HEK293 (cell line): ENCODE measurements around the gene SLC9A2.

Experiments
- CTCF ChIA-PET: fragments of 350-600 bp; formaldehyde crosslinking; extraction: SDS; loops from one replicate; lab custom pipeline; 2021; ENCODE audit warnings: antibody characterized with exemption; lab: Yijun Ruan, JAX
- POLR2A ChIA-PET: fragments of 300-600 bp; formaldehyde crosslinking; extraction: SDS; loops from one replicate; lab custom pipeline; 2020; ENCODE audit warnings: antibody characterized with exemption, inconsistent platforms; lab: Yijun Ruan, JAX
- H3K27ac ChIP-seq: fragments of 200-500 bp; sonication (Bioruptor generic); 2 replicates; pipeline ENCODE4 v1.5.1; 2014; ENCODE audit warnings: low read depth, low read length, control low read depth, inconsistent platforms; ENCODE audit errors: extremely low read depth
- H3K36me3 ChIP-seq, 2 experiments: fragments of 200-500 bp in 1 of 2; sonication (Bioruptor generic) in 1 of 2; 1 replicate in 1 of 2; 2 replicates in 1 of 2; pipeline ENCODE4 v1.5.1; 2014 to 2017; ENCODE audit warnings: inconsistent platforms in 2 of 2, low read length in 2 of 2; ENCODE audit not compliant: control insufficient read depth in 2 of 2, insufficient read depth in 1 of 2
- H3K4me1 ChIP-seq: fragments of 200-500 bp; sonication (Bioruptor generic); 2 replicates; pipeline ENCODE4 v1.5.1; 2014; ENCODE audit warnings: mild to moderate bottlenecking, low read length, inconsistent platforms; ENCODE audit not compliant: control insufficient read depth, insufficient read depth
- H3K4me3 ChIP-seq: 2 replicates; pipeline ENCODE4 v1.5.1; 2011; ENCODE audit warnings: low read depth, mild to moderate bottlenecking, control low read depth, low read length, moderate library complexity
- H3K9me3 ChIP-seq: fragments of 200-500 bp; sonication (Bioruptor generic); 2 replicates; pipeline ENCODE4 v1.5.1; 2014; ENCODE audit warnings: low read depth, low read length, inconsistent platforms; ENCODE audit not compliant: control insufficient read depth, insufficient read depth
- AEBP2 ChIP-seq: fragments of 450-650 bp; formaldehyde crosslinking; IDR thresholded peaks from 2 replicates; pipeline ENCODE4 v1.5.1; 2016; ENCODE audit warnings: missing biosample characterization, missing genetic modification characterization, borderline replicate concordance
- ATF2 ChIP-seq: fragments of 450-650 bp; formaldehyde crosslinking; IDR thresholded peaks from 2 replicates; pipeline ENCODE4 v1.5.1; 2016; ENCODE audit warnings: missing biosample characterization, missing genetic modification characterization, low read depth
- FEZF1 ChIP-seq: fragments of 450-650 bp; formaldehyde crosslinking; IDR thresholded peaks from 2 replicates; pipeline ENCODE4 v1.5.1; 2016; ENCODE audit warnings: missing biosample characterization, missing genetic modification characterization
- GLI2 ChIP-seq: fragments of 450-650 bp; formaldehyde crosslinking; IDR thresholded peaks from 2 replicates; pipeline ENCODE4; 2017; ENCODE audit warnings: missing biosample characterization, missing genetic modification characterization, low read depth, borderline replicate concordance
- GLI4 ChIP-seq: fragments of 450-650 bp; formaldehyde crosslinking; IDR thresholded peaks from 2 replicates; pipeline ENCODE4 v1.5.1; 2016; ENCODE audit warnings: missing biosample characterization, missing genetic modification characterization
- KLF16 ChIP-seq: fragments of 450-650 bp; formaldehyde crosslinking; IDR thresholded peaks from 2 replicates; pipeline ENCODE4 v1.5.1; 2017; ENCODE audit warnings: missing biosample characterization, missing genetic modification characterization
- PBX3 ChIP-seq: sonication (generic); formaldehyde crosslinking; IDR thresholded peaks from 2 replicates; pipeline ENCODE4 v1.8.1; 2022; ENCODE audit warnings: mild to moderate bottlenecking, moderate library complexity, missing genetic modification reagents
- ZBTB10 ChIP-seq: fragments of 450-650 bp; formaldehyde crosslinking; IDR thresholded peaks from 2 replicates; pipeline ENCODE4 v1.5.1; 2016; ENCODE audit warnings: missing biosample characterization, missing genetic modification characterization
- ZBTB44 ChIP-seq: fragments of 450-650 bp; IDR thresholded peaks from 2 replicates; pipeline ENCODE4 v1.5.1; 2018; ENCODE audit warnings: missing biosample characterization, mild to moderate bottlenecking, missing genetic modification characterization
- ZBTB6 ChIP-seq: fragments of 450-650 bp; formaldehyde crosslinking; IDR thresholded peaks from 2 replicates; pipeline ENCODE4 v1.5.1; 2017; ENCODE audit warnings: missing biosample characterization, missing genetic modification characterization
- ZNF2 ChIP-seq: fragments of 450-650 bp; formaldehyde crosslinking; IDR thresholded peaks from 2 replicates; pipeline ENCODE4 v1.5.1; 2016; ENCODE audit warnings: missing biosample characterization, missing genetic modification characterization
- ZNF223 ChIP-seq: fragments of 450-650 bp; formaldehyde crosslinking; IDR thresholded peaks from 2 replicates; pipeline ENCODE4 v1.5.1; 2016; ENCODE audit warnings: missing biosample characterization, missing genetic modification characterization
- ZNF335 ChIP-seq: fragments of 450-650 bp; formaldehyde crosslinking; conservative IDR thresholded peaks from 2 replicates; pipeline ENCODE4 v1.5.1; 2016; ENCODE audit warnings: missing biosample characterization, missing genetic modification characterization
- ZNF423 ChIP-seq: fragments of 450-650 bp; formaldehyde crosslinking; IDR thresholded peaks from 2 replicates; pipeline ENCODE4 v1.5.1; 2016; ENCODE audit warnings: missing biosample characterization, missing genetic modification characterization
- ZNF514 ChIP-seq: fragments of 450-650 bp; formaldehyde crosslinking; IDR thresholded peaks from 2 replicates; pipeline ENCODE4 v1.5.1; 2016; ENCODE audit warnings: missing biosample characterization, missing genetic modification characterization
- ZNF521 ChIP-seq: fragments of 450-650 bp; formaldehyde crosslinking; IDR thresholded peaks from 2 replicates; pipeline ENCODE4 v1.5.1; 2017; ENCODE audit warnings: missing biosample characterization, mild to moderate bottlenecking, missing genetic modification characterization
- ZNF626 ChIP-seq: fragments of 450-650 bp; sonication (Bioruptor Pico); formaldehyde crosslinking; IDR thresholded peaks from 2 replicates; pipeline ENCODE4 v1.5.1; 2018; ENCODE audit warnings: missing biosample characterization, missing genetic modification characterization, inconsistent platforms
- ZNF639 ChIP-seq: fragments of 450-650 bp; formaldehyde crosslinking; IDR thresholded peaks from 2 replicates; pipeline ENCODE4 v1.5.1; 2016; ENCODE audit warnings: missing biosample characterization, missing genetic modification characterization
- ZNF654 ChIP-seq: fragments of 450-650 bp; formaldehyde crosslinking; IDR thresholded peaks from 2 replicates; pipeline ENCODE4 v1.5.1; 2016; ENCODE audit warnings: low read depth, missing biosample characterization, missing genetic modification characterization
- ZNF660 ChIP-seq: fragments of 450-650 bp; IDR thresholded peaks from 2 replicates; pipeline ENCODE4 v1.5.1; 2018; ENCODE audit warnings: missing biosample characterization, mild to moderate bottlenecking, missing genetic modification characterization

Gene SLC9A2

GRCh38 chr2:102594445-102595016 is 24.8 kb upstream of the SLC9A2 start (continued):
- no peak for TF ChIP-seq ZNF654 (tag by site-specific recombination)
- no peak for TF ChIP-seq ZBTB44 (tag by site-specific recombination)
- no peak for TF ChIP-seq AEBP2
- no peak for TF ChIP-seq ZNF626 (tag by site-specific recombination)
- no peak for TF ChIP-seq ZNF223

- ChIA-PET CTCF (no interaction called here), POLR2A (no interaction called here)
- no peak overlapping the region for H3K4me3 ChIP-seq
- no peaks in the 10 kb centered on the region for H3K4me1 ChIP-seq
- no peaks in the 10 kb centered on the region for H3K36me3 ChIP-seq
- no peaks in the 10 kb centered on the region for H3K9me3 ChIP-seq
- H3K27ac ChIP-seq = no peak overlapping the region
- TF ChIP-seq ZNF521 (tag by site-specific recombination) (no peak), ZNF423 (no peak), ZNF660 (tag by site-specific recombination) (no peak), GLI2 (tag by site-specific recombination) (no peak), ATF2 (no peak), GLI4 (tag by site-specific recombination) (no peak), ZBTB10 (tag by site-specific recombination) (no peak)
Measured at GRCh38 chr2:102597788-102598187, 21.6 kb upstream of the SLC9A2 start.

GRCh38 chr2:102599486-102599885 is 19.9 kb upstream of the SLC9A2 start:
- H3K36me3 ChIP-seq = no peaks in the 10 kb centered on the region
- H3K4me3 ChIP-seq = no peak overlapping the region
- POLR2A ChIA-PET = no interaction called here
- CTCF ChIA-PET = interaction anchor here (0.9 kb wide), 2 partner anchors 9 to 104 kb away, joined by 5 read pairs; no protein-coding TSS in a partner anchor
- H3K27ac ChIP-seq = no peak overlapping the region
- H3K9me3 ChIP-seq = no peaks in the 10 kb centered on the region
- H3K4me1 ChIP-seq = no peaks in the 10 kb centered on the region
- TF ChIP-seq FEZF1 (tag by site-specific recombination) = no peak
- TF ChIP-seq KLF16 (tag by site-specific recombination) = no peak
- no peak for TF ChIP-seq ZNF2 (tag by site-specific recombination)
- TF ChIP-seq GLI2 (tag by site-specific recombination) = no peak
- TF ChIP-seq ZNF514 (tag by site-specific recombination) = no peak
- TF ChIP-seq ZNF639 (tag by site-specific recombination) = no peak
- no peak for TF ChIP-seq PBX3 (CRISPR knock-in tag)
- TF ChIP-seq ZBTB6 (tag by site-specific recombination) = no peak
- no peak for TF ChIP-seq ZNF335 (tag by site-specific recombination)
